Mucosa of rectum (tissue), 2 donors: ENCODE measurements around the gene PARD6B.
"Not testable (repeated sequence)": the region's sequence is repeated elsewhere in the genome, so short reads cannot be mapped to it uniquely, and the experiment has no call there.

Source experiments
- H3K27ac ChIP-seq, 2 donors: one replicate each; pipeline ENCODE4 v1.7.0; 2013; ENCODE audit warnings: inconsistent platforms in 2 of 2, low read depth in 2 of 2, low read length in 2 of 2
- H3K27me3 ChIP-seq, 2 donors: one replicate each; pipeline ENCODE4 v1.7.0; 2013; ENCODE audit warnings: low read length in 2 of 2; ENCODE audit not compliant: control insufficient read depth in 2 of 2, insufficient read depth in 2 of 2
- H3K36me3 ChIP-seq, 2 donors: one replicate each; pipeline ENCODE4 v1.7.0; 2013; ENCODE audit warnings: low read length in 2 of 2; ENCODE audit not compliant: control insufficient read depth in 2 of 2, insufficient read depth in 2 of 2
- H3K4me1 ChIP-seq, 2 donors: one replicate each; pipeline ENCODE4 v1.7.0; 2013; ENCODE audit warnings: low read length in 2 of 2, mild to moderate bottlenecking in 1 of 2; ENCODE audit not compliant: control insufficient read depth in 2 of 2, insufficient read depth in 2 of 2
- H3K4me3 ChIP-seq, 2 donors: one replicate each; pipeline ENCODE4 v1.7.0; 2013; ENCODE audit warnings: low read length in 2 of 2
- H3K9ac ChIP-seq, 2 donors: one replicate each; pipeline ENCODE4 v1.7.0; 2013; ENCODE audit warnings: low read length in 2 of 2, low read depth in 1 of 2, mild to moderate bottlenecking in 1 of 2
- H3K9me3 ChIP-seq, 2 donors: one replicate each; pipeline ENCODE4 v1.7.0; 2013; ENCODE audit warnings: low read length in 2 of 2; ENCODE audit not compliant: control insufficient read depth in 2 of 2
- donor health status: healthy.
- donor health status: Normal muscosa, but diverticular disease.

PARD6B gene

GRCh38 chr20:50772420-50773185 lies 41.2 kb downstream of the PARD6B start:
- Histone ChIP-seq H3K4me3 (no peak overlapping the region), H3K36me3 (no peaks in the 10 kb centered on the region), H3K4me1 (no peaks in the 10 kb centered on the region), H3K27me3 (no peaks in the 10 kb centered on the region), H3K9ac (no peak overlapping the region), H3K27ac (no peak overlapping the region), H3K9me3 (no peaks in the 10 kb centered on the region)

- no peaks in the 10 kb centered on the region for H3K27me3 ChIP-seq
- H3K27ac ChIP-seq: no peak overlapping the region
- no peaks in the 10 kb centered on the region for H3K9me3 ChIP-seq
- H3K4me3 ChIP-seq: no peak overlapping the region
- no peaks in the 10 kb centered on the region for H3K36me3 ChIP-seq
- H3K4me1 ChIP-seq: no peaks in the 10 kb centered on the region
- H3K9ac ChIP-seq: no peak overlapping the region
Observed at GRCh38 chr20:50774515-50774914, 43.1 kb downstream of the PARD6B start.

GRCh38 chr20:50776122-50776817 lies 44.9 kb downstream of the PARD6B start:
- no peaks in the 10 kb centered on the region for H3K4me1 ChIP-seq
- no peaks in the 10 kb centered on the region for H3K36me3 ChIP-seq
- H3K27ac ChIP-seq: no peak overlapping the region
- H3K27me3 ChIP-seq: no peaks in the 10 kb centered on the region
- no peak overlapping the region for H3K9ac ChIP-seq
- H3K4me3 ChIP-seq: no peak overlapping the region
- no peaks in the 10 kb centered on the region for H3K9me3 ChIP-seq

GRCh38 chr20:50777373-50777772 lies 46.0 kb downstream of the PARD6B start:
- Histone ChIP-seq H3K9me3 (no peaks in the 10 kb centered on the region), H3K27me3 (no peaks in the 10 kb centered on the region), H3K36me3 (no peaks in the 10 kb centered on the region), H3K27ac (no peak overlapping the region), H3K4me1 (no peaks in the 10 kb centered on the region), H3K9ac (no peak overlapping the region), H3K4me3 (no peak overlapping the region)

- H3K4me1 ChIP-seq, H3K4me3 ChIP-seq, H3K9me3 ChIP-seq, H3K9ac ChIP-seq, H3K27ac ChIP-seq, H3K36me3 ChIP-seq, H3K27me3 ChIP-seq: not testable (repeated sequence)
Observed at GRCh38 chr20:50778994-50779393, 47.6 kb downstream of the PARD6B start.

GRCh38 chr20:50783390-50783789 lies 52.0 kb downstream of the PARD6B start:
- no peaks in the 10 kb centered on the region for H3K4me1 ChIP-seq
- no peak overlapping the region for H3K9ac ChIP-seq
- no peaks in the 10 kb centered on the region for H3K36me3 ChIP-seq
- H3K9me3 ChIP-seq: no peaks in the 10 kb centered on the region
- H3K27me3 ChIP-seq: no peaks in the 10 kb centered on the region
- no peak overlapping the region for H3K27ac ChIP-seq
- H3K4me3 ChIP-seq: no peak overlapping the region

GRCh38 chr20:50783903-50784302 lies 52.5 kb downstream of the PARD6B start:
- no peak overlapping the region for H3K4me3 ChIP-seq
- H3K27ac ChIP-seq: no peak overlapping the region
- H3K9ac ChIP-seq: no peak overlapping the region
- no peaks in the 10 kb centered on the region for H3K9me3 ChIP-seq
- H3K4me1 ChIP-seq: no peaks in the 10 kb centered on the region
- H3K36me3 ChIP-seq: no peaks in the 10 kb centered on the region
- H3K27me3 ChIP-seq: no peaks in the 10 kb centered on the region

- Histone ChIP-seq H3K36me3 (no peaks in the 10 kb centered on the region), H3K4me1 (no peaks in the 10 kb centered on the region)
Observed at GRCh38 chr20:50784464-50784863, 53.1 kb downstream of the PARD6B start.

GRCh38 chr20:50786703-50787102 lies 55.3 kb downstream of the PARD6B start:
- no peaks in the 10 kb centered on the region for H3K9me3 ChIP-seq
- H3K27ac ChIP-seq: no peak overlapping the region
- no peaks in the 10 kb centered on the region for H3K36me3 ChIP-seq
- H3K4me1 ChIP-seq: peaks cover 13 to 15% of the 10 kb centered on the region in 2 donors
- H3K9ac ChIP-seq: no peak overlapping the region
- H3K4me3 ChIP-seq: no peak overlapping the region
- no peaks in the 10 kb centered on the region for H3K27me3 ChIP-seq

More at GRCh38 chr20:50784464-50784863, 53.1 kb downstream of the PARD6B start:
- H3K9me3 ChIP-seq: no peaks in the 10 kb centered on the region
- H3K4me3 ChIP-seq: no peak overlapping the region
- no peaks in the 10 kb centered on the region for H3K27me3 ChIP-seq
- no peak overlapping the region for H3K27ac ChIP-seq
- no peak overlapping the region for H3K9ac ChIP-seq

GRCh38 chr20:50787181-50787580 lies 55.8 kb downstream of the PARD6B start:
- H3K9me3 ChIP-seq: no peaks in the 10 kb centered on the region
- H3K9ac ChIP-seq: no peak overlapping the region
- no peak overlapping the region for H3K27ac ChIP-seq
- H3K27me3 ChIP-seq: no peaks in the 10 kb centered on the region
- H3K36me3 ChIP-seq: no peaks in the 10 kb centered on the region
- peaks cover 13 to 15% of the 10 kb centered on the region in 2 donors for H3K4me1 ChIP-seq
- no peak overlapping the region for H3K4me3 ChIP-seq
